Neural crest cell (in vitro differentiated cells): ENCODE measurements around the gene CUL7. TPM values are rescaled to one million over a fixed set of nuclear protein-coding genes. Genes with fewer than 3 reads are reported as not detected.
"Not testable (repeated sequence)": the region's sequence is repeated elsewhere in the genome, so short reads cannot be mapped to it uniquely, and the experiment has no call there.

Experiments
- DNase-seq: peaks from one replicate; pipeline ENCODE4 v3.0.0; 2021; ENCODE audit warnings: low read depth, mixed read lengths, low spot score
- H3K27ac Mint-ChIP-seq: one replicate; pipeline ENCODE4 v1.8.0; 2021; ENCODE audit warnings: mild to moderate bottlenecking, mixed read lengths; ENCODE audit not compliant: unreplicated experiment
- H3K27me3 Mint-ChIP-seq: 2 replicates; pipeline ENCODE4 v1.8.0; 2021; ENCODE audit warnings: low read depth, mild to moderate bottlenecking, mixed read lengths
- H3K36me3 Mint-ChIP-seq: 2 replicates; pipeline ENCODE4 v1.8.0; 2021; ENCODE audit warnings: low read depth, mild to moderate bottlenecking, mixed read lengths
- H3K4me1 Mint-ChIP-seq: 2 replicates; pipeline ENCODE4 v1.8.0; 2021; ENCODE audit warnings: mixed read lengths
- H3K4me3 Mint-ChIP-seq: one replicate; pipeline ENCODE4 v1.8.0; 2021; ENCODE audit warnings: mild to moderate bottlenecking, mixed read lengths
- H3K9me3 Mint-ChIP-seq: 2 replicates; pipeline ENCODE4 v1.8.0; 2021; ENCODE audit warnings: mixed read lengths
- total RNA-seq: library from RNA; stranded (reverse); gene quantifications from 2 replicates; pipeline ENCODE4 v1.2.1, GENCODE V29; 2021
- TF ChIP-seq, protein P1 (sequence below): fragments of 200-600 bp; sonication (generic); conservative IDR thresholded peaks from 2 replicates; pipeline ENCODE4 v1.5.0; 2021; ENCODE audit warnings: antibody characterized with exemption, mild to moderate bottlenecking

Gene CUL7
- total RNA-seq, 1 donor from 2014 or later = 42.9 TPM

DNA sequence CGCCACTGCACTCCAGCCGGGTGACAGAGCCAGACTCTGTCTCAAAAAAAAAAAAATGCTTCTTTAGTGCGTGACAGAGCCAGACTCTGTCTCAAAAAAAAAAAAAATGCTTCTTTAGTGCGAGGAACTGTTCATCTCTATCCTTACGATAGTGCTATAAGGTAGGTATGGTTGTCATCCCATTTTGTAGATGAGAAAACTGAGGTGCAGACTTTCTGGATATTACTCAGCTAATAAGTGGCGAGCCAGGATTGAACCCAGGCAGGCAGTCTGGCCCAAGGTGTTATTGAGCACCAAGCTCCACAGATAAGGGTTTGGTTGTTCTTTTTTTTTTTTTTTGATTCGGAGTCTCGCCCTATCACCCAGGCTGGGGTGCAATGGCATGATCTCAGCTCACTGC is 51.8 kb downstream of the CUL7 start:
- H3K27me3 Mint-ChIP-seq = no peaks in the 10 kb centered on the region
- H3K27ac Mint-ChIP-seq = no peak overlapping the region
- TF ChIP-seq, protein P1, sequence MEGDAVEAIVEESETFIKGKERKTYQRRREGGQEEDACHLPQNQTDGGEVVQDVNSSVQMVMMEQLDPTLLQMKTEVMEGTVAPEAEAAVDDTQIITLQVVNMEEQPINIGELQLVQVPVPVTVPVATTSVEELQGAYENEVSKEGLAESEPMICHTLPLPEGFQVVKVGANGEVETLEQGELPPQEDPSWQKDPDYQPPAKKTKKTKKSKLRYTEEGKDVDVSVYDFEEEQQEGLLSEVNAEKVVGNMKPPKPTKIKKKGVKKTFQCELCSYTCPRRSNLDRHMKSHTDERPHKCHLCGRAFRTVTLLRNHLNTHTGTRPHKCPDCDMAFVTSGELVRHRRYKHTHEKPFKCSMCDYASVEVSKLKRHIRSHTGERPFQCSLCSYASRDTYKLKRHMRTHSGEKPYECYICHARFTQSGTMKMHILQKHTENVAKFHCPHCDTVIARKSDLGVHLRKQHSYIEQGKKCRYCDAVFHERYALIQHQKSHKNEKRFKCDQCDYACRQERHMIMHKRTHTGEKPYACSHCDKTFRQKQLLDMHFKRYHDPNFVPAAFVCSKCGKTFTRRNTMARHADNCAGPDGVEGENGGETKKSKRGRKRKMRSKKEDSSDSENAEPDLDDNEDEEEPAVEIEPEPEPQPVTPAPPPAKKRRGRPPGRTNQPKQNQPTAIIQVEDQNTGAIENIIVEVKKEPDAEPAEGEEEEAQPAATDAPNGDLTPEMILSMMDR = no peak
- peaks cover 4% of the 10 kb centered on the region for H3K36me3 Mint-ChIP-seq
- H3K4me3 Mint-ChIP-seq = no peak overlapping the region
- H3K4me1 Mint-ChIP-seq = no peaks in the 10 kb centered on the region
- DNase-seq = no peak
- no peaks in the 10 kb centered on the region for H3K9me3 Mint-ChIP-seq

DNA sequence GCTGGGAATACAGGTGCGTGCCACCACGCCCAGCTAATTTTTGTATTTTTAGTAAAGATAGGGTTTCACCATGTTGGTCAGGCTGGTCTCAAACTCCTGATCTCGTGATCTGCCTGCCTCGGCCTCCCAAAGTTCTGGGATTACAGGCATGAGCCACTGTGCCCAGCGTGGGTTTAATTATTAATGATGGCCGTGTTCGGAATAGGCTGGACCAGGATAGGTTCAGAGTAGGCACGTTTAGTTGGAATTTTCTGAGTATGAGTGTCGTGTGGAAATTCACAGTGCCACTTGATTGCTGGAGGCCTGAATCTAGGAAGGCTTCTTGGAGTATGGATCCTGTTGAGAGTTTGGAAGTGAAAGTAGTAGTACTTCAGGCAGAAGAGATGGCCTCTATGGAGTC is 55.4 kb downstream of the CUL7 start:
- not testable (repeated sequence) for H3K27me3 Mint-ChIP-seq, H3K4me1 Mint-ChIP-seq, H3K4me3 Mint-ChIP-seq, H3K9me3 Mint-ChIP-seq, H3K27ac Mint-ChIP-seq, H3K36me3 Mint-ChIP-seq, DNase-seq

DNA sequence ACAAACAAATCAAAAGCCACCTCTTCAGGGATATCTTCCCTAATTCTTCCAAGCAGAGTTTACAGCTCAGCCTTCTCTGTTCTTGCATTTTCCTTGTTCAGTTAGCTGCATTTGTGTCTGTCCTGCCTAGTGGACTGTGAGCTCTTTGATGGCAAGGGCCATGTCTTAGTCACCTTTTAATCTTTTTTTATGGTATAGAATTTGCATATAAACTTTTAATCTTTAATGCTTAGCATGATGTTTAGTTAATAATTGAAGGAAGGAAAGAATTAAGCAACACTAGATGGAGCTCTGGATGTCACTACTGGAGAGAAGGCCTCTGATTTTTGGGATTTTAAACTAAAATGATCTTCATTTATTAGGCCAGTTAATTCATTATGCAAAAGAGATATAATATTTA is 57.1 kb downstream of the CUL7 start:
- H3K36me3 Mint-ChIP-seq = peaks cover 2% of the 10 kb centered on the region
- H3K4me1 Mint-ChIP-seq = peaks cover 3% of the 10 kb centered on the region
- no peak overlapping the region for H3K4me3 Mint-ChIP-seq
- TF ChIP-seq, protein P1 = no peak
- H3K27me3 Mint-ChIP-seq = no peaks in the 10 kb centered on the region
- H3K9me3 Mint-ChIP-seq = no peaks in the 10 kb centered on the region
- DNase-seq = no peak
- H3K27ac Mint-ChIP-seq = no peak overlapping the region

DNA sequence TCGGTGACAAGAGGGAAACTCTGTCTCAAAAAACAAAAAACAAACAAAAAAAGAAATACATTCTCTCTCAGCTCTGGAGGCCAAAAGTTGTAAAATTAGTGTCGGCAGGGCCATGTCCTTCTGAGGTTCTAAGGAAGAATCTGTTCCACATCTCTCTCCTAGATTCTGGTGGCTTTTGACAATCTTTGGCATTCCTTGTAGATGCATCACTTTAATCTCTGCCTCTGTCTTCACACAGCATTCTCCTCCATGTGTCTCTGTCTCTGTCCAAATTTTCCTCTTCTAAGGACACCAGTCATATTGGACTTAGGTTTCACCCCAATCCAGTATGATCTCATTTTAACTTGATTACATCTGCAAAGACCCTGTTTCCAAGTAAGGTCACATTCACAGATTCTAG is 60.2 kb downstream of the CUL7 start:
- Mint-ChIP-seq H3K9me3 (no peaks in the 10 kb centered on the region), H3K4me1 (peaks cover 5% of the 10 kb centered on the region), H3K36me3 (peaks cover 2% of the 10 kb centered on the region), H3K27ac (no peak overlapping the region), H3K27me3 (no peaks in the 10 kb centered on the region), H3K4me3 (no peak overlapping the region)
- no peak for DNase-seq
- TF ChIP-seq, protein P1 = no peak

DNA sequence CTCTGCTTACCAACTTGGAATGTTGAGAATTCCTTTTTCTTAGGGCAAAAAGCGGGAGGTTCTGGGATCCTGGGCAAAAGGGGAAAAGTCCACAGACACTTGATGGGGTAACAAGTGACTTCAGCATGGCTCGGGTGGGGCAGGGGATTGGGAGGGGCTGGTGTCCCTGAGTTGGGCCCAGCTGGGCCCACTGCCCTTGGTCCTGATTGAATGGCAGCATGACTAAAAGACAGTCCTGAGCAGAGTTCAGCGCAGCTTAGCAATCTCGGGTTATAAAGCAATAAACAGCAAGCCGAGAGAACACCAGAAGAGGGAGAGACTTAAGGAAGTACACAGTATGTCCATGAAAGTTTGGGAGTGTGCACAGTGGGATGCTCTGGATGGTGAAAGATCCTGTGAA is 63.7 kb downstream of the CUL7 start:
- Mint-ChIP-seq H3K27ac (no peak overlapping the region), H3K36me3 (peaks cover 2% of the 10 kb centered on the region), H3K4me3 (no peak overlapping the region), H3K27me3 (no peaks in the 10 kb centered on the region), H3K9me3 (no peaks in the 10 kb centered on the region), H3K4me1 (peaks cover 31% of the 10 kb centered on the region)
- TF ChIP-seq, protein P1 = no peak
- no peak for DNase-seq

DNA sequence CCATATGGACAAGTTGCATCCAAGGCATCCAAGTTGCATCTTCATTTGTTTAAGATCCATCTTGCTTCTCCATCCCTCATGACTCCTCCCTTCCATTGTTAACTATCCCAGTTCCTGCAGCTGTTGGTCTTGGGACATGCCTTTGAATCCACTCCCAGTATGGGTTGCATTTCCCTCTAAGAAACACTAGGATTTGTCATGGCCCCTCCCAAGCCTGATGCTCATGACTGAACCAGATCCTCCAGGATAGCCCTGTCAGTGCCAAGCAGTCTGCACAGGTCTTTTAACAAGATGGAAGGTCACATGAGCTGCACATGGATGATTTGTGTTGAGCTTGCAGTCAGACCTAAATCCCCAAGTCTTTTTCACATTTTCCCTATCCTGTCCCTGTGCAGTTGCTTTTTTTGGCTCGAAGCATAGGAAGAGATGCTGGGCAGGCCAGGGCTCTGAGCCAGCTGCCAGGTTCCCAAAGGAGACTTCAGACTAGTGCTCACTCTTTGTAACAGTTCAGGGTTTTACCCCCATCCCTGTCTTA is 65.1 kb downstream of the CUL7 start:
- Mint-ChIP-seq H3K9me3 (no peaks in the 10 kb centered on the region), H3K36me3 (peaks cover under 1% of the 10 kb centered on the region), H3K4me3 (peak overlapping the region; percentile 91), H3K27me3 (no peaks in the 10 kb centered on the region), H3K4me1 (peaks cover 40% of the 10 kb centered on the region), H3K27ac (no peak overlapping the region)
- TF ChIP-seq, protein P1 = no peak
- no peak for DNase-seq

Other genes with a start within 250 kb of the CUL7 start
- gene RPL7L1, start 174.2 kb downstream of the CUL7 start, total RNA-seq = 103 and 105 TPM in 2 replicates
- gene PTCRA, start 137.8 kb downstream of the CUL7 start, total RNA-seq = not detected in 2 replicates
- gene CNPY3, start 124.4 kb downstream of the CUL7 start, total RNA-seq = 61.3 and 62.6 TPM in 2 replicates
- 1.5 and 1.8 TPM in 2 replicates for gene GNMT, start 93.1 kb downstream of the CUL7 start, total RNA-seq
- gene PEX6, start 74.7 kb downstream of the CUL7 start, total RNA-seq = 21.7 and 22.5 TPM in 2 replicates
- gene PPP2R5D, start 69.3 kb downstream of the CUL7 start, total RNA-seq = 67.5 and 67.6 TPM in 2 replicates
- gene MEA1, start 39.9 kb downstream of the CUL7 start, total RNA-seq = 94.7 and 102 TPM in 2 replicates
- gene KLHDC3, start 39.6 kb downstream of the CUL7 start, total RNA-seq = 105 and 109 TPM in 2 replicates
- 89.1 and 93.4 TPM in 2 replicates for gene RRP36, start 32.2 kb downstream of the CUL7 start, total RNA-seq
- gene MRPL2, start 5.6 kb upstream of the CUL7 start, total RNA-seq = 45.7 and 56.8 TPM in 2 replicates
- gene KLC4, start 5.8 kb upstream of the CUL7 start, total RNA-seq = 16.7 and 20.3 TPM in 2 replicates
- 101 and 106 TPM in 2 replicates for gene PTK7, start 22.5 kb upstream of the CUL7 start, total RNA-seq
- 37.5 and 37.8 TPM in 2 replicates for gene SRF, start 117.4 kb upstream of the CUL7 start, total RNA-seq
- gene CUL9, start 128.3 kb upstream of the CUL7 start, total RNA-seq = 37.2 and 37.5 TPM in 2 replicates
- gene DNPH1, start 175.6 kb upstream of the CUL7 start, total RNA-seq = 50.3 and 55.1 TPM in 2 replicates
- 5.1 and 5.4 TPM in 2 replicates for gene TTBK1, start 189.6 kb upstream of the CUL7 start, total RNA-seq
- gene SLC22A7, start 244.4 kb upstream of the CUL7 start, total RNA-seq = 0.37 TPM in 1 of 2 replicates, not detected in the other